GM18858 (cell line): ENCODE measurements around the gene SETD1A.
"Not testable (repeated sequence)": the region's sequence is repeated elsewhere in the genome, so short reads cannot be mapped to it uniquely, and the experiment has no call there.

ENCODE experiments used
- ATAC-seq: cut with Tn5 transposase; IDR thresholded peaks from one replicate; pipeline ENCODE4 v1.9.1; 2021; ENCODE audit not compliant: unreplicated experiment

Gene SETD1A

GRCh38 chr16:30997725-30998711 is 40.5 kb downstream of the SETD1A start:
- ATAC-seq: no peak

GRCh38 chr16:30998852-30999761 is 41.6 kb downstream of the SETD1A start:
- ATAC-seq: no peak

GRCh38 chr16:31000671-31001382 is 43.3 kb downstream of the SETD1A start:
- ATAC-seq: no peak

- no peak for ATAC-seq
Observed at GRCh38 chr16:31001507-31002249, 44.1 kb downstream of the SETD1A start.

- no peak for ATAC-seq
Observed at GRCh38 chr16:31002250-31002700, 44.7 kb downstream of the SETD1A start.

GRCh38 chr16:31002862-31003341 is 45.3 kb downstream of the SETD1A start:
- ATAC-seq: no peak

- ATAC-seq: no peak
Observed at GRCh38 chr16:31003744-31004143, 46.2 kb downstream of the SETD1A start.

- no peak for ATAC-seq
Observed at GRCh38 chr16:31004658-31005057, 47.1 kb downstream of the SETD1A start.

GRCh38 chr16:31005350-31006085 is 48.0 kb downstream of the SETD1A start:
- ATAC-seq: no peak

- ATAC-seq: no peak
Observed at GRCh38 chr16:31006086-31006385, 48.5 kb downstream of the SETD1A start.

- no peak for ATAC-seq
Observed at GRCh38 chr16:31006589-31006988, 49.0 kb downstream of the SETD1A start.

GRCh38 chr16:31007684-31008083 is 50.1 kb downstream of the SETD1A start:
- ATAC-seq: no peak

- no peak for ATAC-seq
Observed at GRCh38 chr16:31008149-31008548, 50.6 kb downstream of the SETD1A start.

- ATAC-seq: no peak
Observed at GRCh38 chr16:31008551-31008950, 51.0 kb downstream of the SETD1A start.

GRCh38 chr16:31009120-31009519 is 51.6 kb downstream of the SETD1A start:
- no peak for ATAC-seq

GRCh38 chr16:31009894-31010584 is 52.5 kb downstream of the SETD1A start:
- ATAC-seq: no peak

- no peak for ATAC-seq
Observed at GRCh38 chr16:31010585-31011325, 53.2 kb downstream of the SETD1A start, which contains the start of gene STX1B. STX1B (minus strand) TSS chr16:31010638; CDS start chr16:31010396, 242 bp downstream.

- not testable (repeated sequence) for ATAC-seq
Observed at GRCh38 chr16:31011815-31012214, 54.3 kb downstream of the SETD1A start.
